ENCODE results near the gene PARP14.

GRCh38 chr3:122700193-122700592, 19.6 kb downstream of the PARP14 start:
- no peak for TF ChIP-seq CTCF (IDR thresholded peaks at IDR 0.05)
- TF ChIP-seq POLR2AphosphoS5 (IDR thresholded peaks at IDR 0.05): no peak

Measured in breast epithelium (tissue), 3 donors.